A673 (cell line): ENCODE measurements around the gene MAGEB1. TPM values are rescaled to one million over a fixed set of nuclear protein-coding genes. Genes with fewer than 3 reads are reported as not detected.
A peak's percentile ranks its signal among the peaks of the same experiment; 100 is the strongest.

Experiments used
- BruUV-seq: library from RNA; stranded (reverse); fragments of 400-500 nt; replicated peaks from 2 replicates; lab custom pipeline; 2021; lab: Mats Ljungman, UMichigan
- CTCF ChIA-PET: fragments of 300-600 bp; sonication (Branson Sonifier 250); formaldehyde crosslinking; loops from one replicate; lab custom pipeline; 2022; ENCODE audit warnings: antibody characterized with exemption; lab: Charles Lee
- POLR2A ChIA-PET: fragments of 300-600 bp; sonication (Branson Sonifier 250); formaldehyde crosslinking; loops from one replicate; lab custom pipeline; 2022; ENCODE audit warnings: antibody characterized with exemption; ENCODE audit not compliant: low non-redundant PET; lab: Charles Lee
- DNase-seq: peaks from one replicate; pipeline ENCODE4 v3.0.0-alpha.2; 2015; ENCODE audit warnings: low spot score
- H3K27ac ChIP-seq: fragments of 200-600 bp; sonication (generic); 2 replicates; pipeline ENCODE4 v1.5.1; 2016; ENCODE audit warnings: mixed run types, low read depth, mild to moderate bottlenecking, mixed read lengths, antibody characterized with exemption, low read length; ENCODE audit not compliant: poor library complexity, severe bottlenecking
- H3K27me3 ChIP-seq: fragments of 200-600 bp; sonication (generic); replicated peaks from 2 replicates; pipeline ENCODE4 v1.6.1; 2017; ENCODE audit warnings: mixed run types, low read depth, mild to moderate bottlenecking, mixed read lengths, antibody characterized with exemption, low read length; ENCODE audit not compliant: insufficient read depth, poor library complexity
- H3K36me3 ChIP-seq: fragments of 200-600 bp; sonication (generic); 2 replicates; pipeline ENCODE4 v1.6.1; 2016; ENCODE audit warnings: mixed run types, mild to moderate bottlenecking, mixed read lengths, antibody characterized with exemption, low read length; ENCODE audit not compliant: insufficient read depth, poor library complexity, severe bottlenecking
- H3K4me1 ChIP-seq: fragments of 200-600 bp; sonication (generic); 2 replicates; pipeline ENCODE4 v1.6.1; 2017; ENCODE audit warnings: mixed run types, mild to moderate bottlenecking, mixed read lengths, antibody characterized with exemption, low read length; ENCODE audit not compliant: insufficient read depth, poor library complexity, severe bottlenecking
- H3K4me3 ChIP-seq: fragments of 200-600 bp; sonication (generic); 2 replicates; pipeline ENCODE4 v1.5.1; 2016; ENCODE audit warnings: low read depth, mixed run types, mild to moderate bottlenecking, mixed read lengths, low read length; ENCODE audit not compliant: poor library complexity, severe bottlenecking
- H3K9me3 ChIP-seq: fragments of 200-600 bp; sonication (generic); 2 replicates; pipeline ENCODE4 v1.6.1; 2016; ENCODE audit warnings: mixed run types, low read depth, mild to moderate bottlenecking, mixed read lengths, antibody characterized with exemption, low read length; ENCODE audit not compliant: poor library complexity, severe bottlenecking
- CTCF ChIP-seq: fragments of 300-800, 200-600 bp; sonication (generic); conservative IDR thresholded peaks from 2 replicates; pipeline ENCODE4 v1.5.1; 2017; ENCODE audit warnings: low read depth, mild to moderate bottlenecking, antibody characterized with exemption, low read length, moderate library complexity, mixed read lengths
- EZH2 ChIP-seq: fragments of 200-600 bp; sonication (generic); IDR thresholded peaks from 2 replicates; pipeline ENCODE4 v1.6.1; 2017; ENCODE audit warnings: borderline replicate concordance, low read depth, mild to moderate bottlenecking, mixed read lengths, antibody characterized with exemption, low read length; ENCODE audit not compliant: poor library complexity, severe bottlenecking
- intact Hi-C: fragments of 100-400 bp; cut with micrococcal nuclease; formaldehyde crosslinking; loops from one replicate; pipeline ENCODE4 v1.10.0; 2022; ENCODE audit not compliant: unreplicated experiment
- total RNA-seq: library from RNA; stranded (reverse); gene quantifications from 2 replicates; pipeline ENCODE4 v1.2.3, GENCODE V29; 2021

Gene MAGEB1
- total RNA-seq, 1 experiment from 2014 or later: not detected

- TF ChIP-seq EZH2 (no peak), CTCF (no peak)
- no TSS peak for BruUV-seq
- intact Hi-C loops: loop anchor here (10.0 kb wide), 1 partner anchor 444 kb away; no protein-coding TSS in a partner anchor
- Histone ChIP-seq H3K4me3 (no peak overlapping the region), H3K27me3 (no peaks in the 10 kb centered on the region), H3K4me1 (no peaks in the 10 kb centered on the region), H3K27ac (no peak overlapping the region), H3K9me3 (no peaks in the 10 kb centered on the region), H3K36me3 (no peaks in the 10 kb centered on the region)
- no peak for DNase-seq
- CTCF ChIA-PET: no interaction called here
- POLR2A ChIA-PET: no interaction called here
Observed at GRCh38 chrX:30270639-30271038, 23.7 kb downstream of the MAGEB1 start.

GRCh38 chrX:30275498-30275897 is 28.6 kb downstream of the MAGEB1 start:
- peak; percentile 38 for DNase-seq
- no peak overlapping the region for H3K4me3 ChIP-seq
- peak; percentile 60 for TF ChIP-seq CTCF
- TF ChIP-seq EZH2: no peak
- no peaks in the 10 kb centered on the region for H3K27me3 ChIP-seq
- BruUV-seq: no TSS peak
- ChIA-PET CTCF (no interaction called here), POLR2A (no interaction called here)
- H3K9me3 ChIP-seq: no peaks in the 10 kb centered on the region
- intact Hi-C loops: loop anchor here (5.0 to 10.0 kb wide), 3 partner anchors 212 to 439 kb away; no protein-coding TSS in a partner anchor
- H3K36me3 ChIP-seq: no peaks in the 10 kb centered on the region
- H3K4me1 ChIP-seq: no peaks in the 10 kb centered on the region
- H3K27ac ChIP-seq: no peak overlapping the region

- CTCF ChIA-PET: interaction anchor here (0.6 kb wide), 1 partner anchor 225 kb away, joined by 7 read pairs; no protein-coding TSS in a partner anchor
- POLR2A ChIA-PET: no interaction called here
- TF ChIP-seq EZH2 (no peak), CTCF (no peak)
- H3K27me3 ChIP-seq: no peaks in the 10 kb centered on the region
- H3K4me3 ChIP-seq: no peak overlapping the region
- no peak overlapping the region for H3K27ac ChIP-seq
- no peaks in the 10 kb centered on the region for H3K36me3 ChIP-seq
- H3K9me3 ChIP-seq: no peaks in the 10 kb centered on the region
- no peaks in the 10 kb centered on the region for H3K4me1 ChIP-seq
- no TSS peak for BruUV-seq
- no peak for DNase-seq
- intact Hi-C loops: loop anchor here (5.0 to 10.0 kb wide), 3 partner anchors 209 to 436 kb away; no protein-coding TSS in a partner anchor
Observed at GRCh38 chrX:30278365-30278764, 31.4 kb downstream of the MAGEB1 start.
